Activated T-helper 9 cell treated with anti-CD3 and anti-CD28 coated beads, Interleukin-2, amount 50 U/mL, for 16 hours (primary cell): ENCODE measurements around the gene RAD51B.
"Not testable (repeated sequence)": the region's sequence is repeated elsewhere in the genome, so short reads cannot be mapped to it uniquely, and the experiment has no call there.

ENCODE experiments used
- DNase-seq: peaks from one replicate; pipeline ENCODE4 v3.0.0-alpha.2; 2020; ENCODE audit warnings: low read depth

The RAD51B gene

GRCh38 chr14:67984274-67984673, 164.7 kb downstream of the RAD51B start:
- DNase-seq: no peak

GRCh38 chr14:67986131-67986841, 166.7 kb downstream of the RAD51B start:
- no peak for DNase-seq

GRCh38 chr14:67987606-67988005, 168.0 kb downstream of the RAD51B start:
- DNase-seq: no peak

GRCh38 chr14:67988210-67988609, 168.6 kb downstream of the RAD51B start:
- DNase-seq: not testable (repeated sequence)

GRCh38 chr14:67990576-67990975, 171.0 kb downstream of the RAD51B start:
- no peak for DNase-seq

GRCh38 chr14:67994531-67994930, 175.0 kb downstream of the RAD51B start:
- no peak for DNase-seq

- DNase-seq: no peak
Measured at GRCh38 chr14:67996235-67996634, 176.7 kb downstream of the RAD51B start.

- DNase-seq: no peak
Measured at GRCh38 chr14:67998834-67999233, 179.3 kb downstream of the RAD51B start.

GRCh38 chr14:67999290-67999689, 179.7 kb downstream of the RAD51B start:
- no peak for DNase-seq

GRCh38 chr14:67999705-68000384, 180.3 kb downstream of the RAD51B start:
- DNase-seq: no peak

- DNase-seq: no peak
Measured at GRCh38 chr14:68000511-68000910, 180.9 kb downstream of the RAD51B start.

- no peak for DNase-seq
Measured at GRCh38 chr14:68008491-68008890, 188.9 kb downstream of the RAD51B start.

GRCh38 chr14:68011406-68012028, 191.9 kb downstream of the RAD51B start:
- DNase-seq: no peak

- DNase-seq: no peak
Measured at GRCh38 chr14:68012871-68013270, 193.3 kb downstream of the RAD51B start.

- DNase-seq: no peak
Measured at GRCh38 chr14:68013326-68013725, 193.7 kb downstream of the RAD51B start.

GRCh38 chr14:68014771-68015170, 195.2 kb downstream of the RAD51B start:
- no peak for DNase-seq

- DNase-seq: no peak
Measured at GRCh38 chr14:68015356-68016254, 196.0 kb downstream of the RAD51B start.

- no peak for DNase-seq
Measured at GRCh38 chr14:68016255-68016914, 196.8 kb downstream of the RAD51B start.

- DNase-seq: no peak
Measured at GRCh38 chr14:68018598-68018997, 199.0 kb downstream of the RAD51B start.

GRCh38 chr14:68020493-68020892, 200.9 kb downstream of the RAD51B start:
- DNase-seq: no peak

- DNase-seq: no peak
Measured at GRCh38 chr14:68020999-68021663, 201.6 kb downstream of the RAD51B start.
